ENCODE results near the gene KRCC1. TPM values are rescaled to one million over a fixed set of nuclear protein-coding genes. Genes with fewer than 3 reads are reported as not detected.

The KRCC1 gene
- polyA plus RNA-seq, 4 donors = 35.1 to 63.1 (median 39.6) TPM

- 64 to 82% (median 67%) methylated on average over 1 of the region's 1 CpG for WGBS, 3 donors
- H3K36me3 ChIP-seq (ENCODE audit: control insufficient read depth in 3 of 3, insufficient read depth in 2 of 3, low read depth in 1 of 3, low read length in 3 of 3) = no peaks in the 10 kb centered on the region
- DNase-seq (no peak), FAIRE-seq (no peak)
- peaks cover 0 to 5% of the 10 kb centered on the region in 2 donors for H3K9me3 ChIP-seq (ENCODE audit: control insufficient read depth in 2 of 2, insufficient read depth in 1 of 2, low read depth in 1 of 2, low read length in 1 of 2)
- no peak overlapping the region for H3K4me3 ChIP-seq (ENCODE audit: low read depth in 1 of 3, low read length in 3 of 3)
- H3K27ac ChIP-seq (ENCODE audit: low read depth in 1 of 3, low read length in 2 of 3) = no peak overlapping the region
- H3K4me1 ChIP-seq (ENCODE audit: control insufficient read depth in 3 of 3, insufficient read depth in 2 of 3, low read depth in 1 of 3, low read length in 2 of 3) = no peaks in the 10 kb centered on the region
- H3K27me3 ChIP-seq (ENCODE audit: control insufficient read depth in 3 of 3, insufficient read depth in 3 of 3, low read length in 3 of 3) = no peaks in the 10 kb centered on the region
Measured at GRCh38 chr2:88070055-88070454, 14.5 kb upstream of the KRCC1 start.

GRCh38 chr2:88069117-88069516, 13.5 kb upstream of the KRCC1 start:
- peaks cover 0 to 4% of the 10 kb centered on the region in 2 donors for H3K9me3 ChIP-seq (ENCODE audit: control insufficient read depth in 2 of 2, insufficient read depth in 1 of 2, low read depth in 1 of 2, low read length in 1 of 2)
- no peak overlapping the region for H3K4me3 ChIP-seq (ENCODE audit: low read depth in 1 of 3, low read length in 3 of 3)
- FAIRE-seq (no peak), DNase-seq (no peak)
- H3K27ac ChIP-seq (ENCODE audit: low read depth in 1 of 3, low read length in 2 of 3) = no peak overlapping the region
- H3K4me1 ChIP-seq (ENCODE audit: control insufficient read depth in 3 of 3, insufficient read depth in 2 of 3, low read depth in 1 of 3, low read length in 2 of 3) = no peaks in the 10 kb centered on the region
- no peaks in the 10 kb centered on the region for H3K36me3 ChIP-seq (ENCODE audit: control insufficient read depth in 3 of 3, insufficient read depth in 2 of 3, low read depth in 1 of 3, low read length in 3 of 3)
- H3K27me3 ChIP-seq (ENCODE audit: control insufficient read depth in 3 of 3, insufficient read depth in 3 of 3, low read length in 3 of 3) = no peaks in the 10 kb centered on the region

DNA sequence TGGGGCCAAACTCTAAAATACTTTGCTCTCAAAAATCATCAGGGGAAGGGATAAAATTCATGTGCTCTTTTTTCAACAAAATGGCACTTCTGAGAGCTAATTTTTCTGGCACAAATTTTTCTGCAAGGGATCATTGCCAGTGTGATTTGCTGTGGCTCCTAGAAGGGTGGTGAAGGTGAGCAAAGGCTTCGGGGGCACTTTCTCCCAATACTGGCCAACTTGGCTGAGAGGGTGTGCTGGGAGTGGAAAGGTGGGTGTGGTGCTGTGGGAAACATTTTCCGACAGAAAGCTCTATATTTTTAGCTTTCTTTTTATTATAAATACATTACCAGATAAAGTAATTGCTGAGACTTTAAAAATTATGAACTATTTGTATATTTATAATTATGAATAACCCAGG, 12.5 kb upstream of the KRCC1 start:
- Histone ChIP-seq H3K36me3 (ENCODE audit: control insufficient read depth in 3 of 3, insufficient read depth in 2 of 3, low read depth in 1 of 3, low read length in 3 of 3) (no peaks in the 10 kb centered on the region), H3K4me3 (ENCODE audit: low read depth in 1 of 3, low read length in 3 of 3) (no peak overlapping the region), H3K9me3 (ENCODE audit: control insufficient read depth in 2 of 2, insufficient read depth in 1 of 2, low read depth in 1 of 2, low read length in 1 of 2) (no peaks in the 10 kb centered on the region), H3K27ac (ENCODE audit: low read depth in 1 of 3, low read length in 2 of 3) (no peak overlapping the region), H3K4me1 (ENCODE audit: control insufficient read depth in 3 of 3, insufficient read depth in 2 of 3, low read depth in 1 of 3, low read length in 2 of 3) (no peaks in the 10 kb centered on the region), H3K27me3 (ENCODE audit: control insufficient read depth in 3 of 3, insufficient read depth in 3 of 3, low read length in 3 of 3) (no peaks in the 10 kb centered on the region)
- DNase-seq (no peak), FAIRE-seq (no peak)
- WGBS, 3 donors = 85 to 92% (median 85%) methylated on average over 2 of the region's 2 CpGs

GRCh38 chr2:88067598-88067997, 12.0 kb upstream of the KRCC1 start, which contains the start of gene SMYD1:
SMYD1 (plus strand) TSS chr2:88067825; CDS start chr2:88067865, 40 bp downstream.
- no peaks in the 10 kb centered on the region for H3K27me3 ChIP-seq (ENCODE audit: control insufficient read depth in 3 of 3, insufficient read depth in 3 of 3, low read length in 3 of 3)
- no peak for DNase-seq
- H3K27ac ChIP-seq (ENCODE audit: low read depth in 1 of 3, low read length in 2 of 3) = no peak within 1 kb of the TSS
- H3K4me1 ChIP-seq (ENCODE audit: control insufficient read depth in 3 of 3, insufficient read depth in 2 of 3, low read depth in 1 of 3, low read length in 2 of 3) = no peaks in the 10 kb centered on the region
- WGBS, 3 donors = 88 to 94% (median 89%) methylated on average over 8 of the region's 8 CpGs
- H3K36me3 ChIP-seq (ENCODE audit: control insufficient read depth in 3 of 3, insufficient read depth in 2 of 3, low read depth in 1 of 3, low read length in 3 of 3) = no peaks in the 10 kb centered on the region
- no peak within 1 kb of the TSS for H3K4me3 ChIP-seq (ENCODE audit: low read depth in 1 of 3, low read length in 3 of 3)
- FAIRE-seq = no peak
- no peaks in the 10 kb centered on the region for H3K9me3 ChIP-seq (ENCODE audit: control insufficient read depth in 2 of 2, insufficient read depth in 1 of 2, low read depth in 1 of 2, low read length in 1 of 2)

GRCh38 chr2:88067189-88067588, 11.6 kb upstream of the KRCC1 start:
- H3K27me3 ChIP-seq (ENCODE audit: control insufficient read depth in 3 of 3, insufficient read depth in 3 of 3, low read length in 3 of 3) = no peaks in the 10 kb centered on the region
- FAIRE-seq (no peak), DNase-seq (no peak)
- H3K9me3 ChIP-seq (ENCODE audit: control insufficient read depth in 2 of 2, insufficient read depth in 1 of 2, low read depth in 1 of 2, low read length in 1 of 2) = no peaks in the 10 kb centered on the region
- no peaks in the 10 kb centered on the region for H3K36me3 ChIP-seq (ENCODE audit: control insufficient read depth in 3 of 3, insufficient read depth in 2 of 3, low read depth in 1 of 3, low read length in 3 of 3)
- no peak overlapping the region for H3K4me3 ChIP-seq (ENCODE audit: low read depth in 1 of 3, low read length in 3 of 3)
- no peaks in the 10 kb centered on the region for H3K4me1 ChIP-seq (ENCODE audit: control insufficient read depth in 3 of 3, insufficient read depth in 2 of 3, low read depth in 1 of 3, low read length in 2 of 3)
- 89 to 93% (median 91%) methylated on average over 5 of the region's 5 CpGs for WGBS, 3 donors
- no peak overlapping the region for H3K27ac ChIP-seq (ENCODE audit: low read depth in 1 of 3, low read length in 2 of 3)

GRCh38 chr2:88066543-88066942, 11.0 kb upstream of the KRCC1 start:
- Histone ChIP-seq H3K27me3 (ENCODE audit: control insufficient read depth in 3 of 3, insufficient read depth in 3 of 3, low read length in 3 of 3) (no peaks in the 10 kb centered on the region), H3K4me1 (ENCODE audit: control insufficient read depth in 3 of 3, insufficient read depth in 2 of 3, low read depth in 1 of 3, low read length in 2 of 3) (no peaks in the 10 kb centered on the region), H3K27ac (ENCODE audit: low read depth in 1 of 3, low read length in 2 of 3) (no peak overlapping the region), H3K4me3 (ENCODE audit: low read depth in 1 of 3, low read length in 3 of 3) (no peak overlapping the region), H3K36me3 (ENCODE audit: control insufficient read depth in 3 of 3, insufficient read depth in 2 of 3, low read depth in 1 of 3, low read length in 3 of 3) (no peaks in the 10 kb centered on the region), H3K9me3 (ENCODE audit: control insufficient read depth in 2 of 2, insufficient read depth in 1 of 2, low read depth in 1 of 2, low read length in 1 of 2) (no peaks in the 10 kb centered on the region)
- 79 to 83% (median 81%) methylated on average over 4 of the region's 4 CpGs for WGBS, 3 donors
- FAIRE-seq (no peak), DNase-seq (no peak)

DNA sequence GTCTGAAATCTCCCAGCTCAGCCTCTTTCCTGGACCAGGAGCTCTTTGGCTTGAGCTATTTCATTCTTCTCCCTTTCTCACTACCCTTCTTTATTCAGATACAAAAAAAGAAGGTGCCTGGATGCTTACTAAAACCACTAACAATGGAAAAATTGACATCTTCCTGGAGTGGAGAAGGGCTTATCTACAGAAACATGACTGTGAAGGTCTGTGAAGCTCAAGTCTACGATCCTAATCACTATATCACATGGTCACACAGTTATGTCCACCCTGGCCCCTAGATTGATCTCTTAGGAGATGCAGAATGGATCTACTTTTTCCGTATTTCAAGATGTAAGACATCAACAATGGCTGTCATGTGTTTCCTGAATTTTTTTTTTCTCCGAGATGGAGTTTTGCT, 5.7 kb upstream of the KRCC1 start:
- FAIRE-seq (no peak), DNase-seq (no peak)
- Histone ChIP-seq H3K27ac (ENCODE audit: low read depth in 1 of 3, low read length in 2 of 3) (no peak overlapping the region), H3K27me3 (ENCODE audit: control insufficient read depth in 3 of 3, insufficient read depth in 3 of 3, low read length in 3 of 3) (no peaks in the 10 kb centered on the region), H3K4me3 (ENCODE audit: low read depth in 1 of 3, low read length in 3 of 3) (no peak overlapping the region), H3K36me3 (ENCODE audit: control insufficient read depth in 3 of 3, insufficient read depth in 2 of 3, low read depth in 1 of 3, low read length in 3 of 3) (no peaks in the 10 kb centered on the region), H3K4me1 (ENCODE audit: control insufficient read depth in 3 of 3, insufficient read depth in 2 of 3, low read depth in 1 of 3, low read length in 2 of 3) (peaks cover 3 to 4% (median 4%) of the 10 kb centered on the region in 3 donors), H3K9me3 (ENCODE audit: control insufficient read depth in 2 of 2, insufficient read depth in 1 of 2, low read depth in 1 of 2, low read length in 1 of 2) (no peaks in the 10 kb centered on the region)
- 83 to 91% (median 89%) methylated on average over 3 of the region's 3 CpGs for WGBS, 3 donors

DNA sequence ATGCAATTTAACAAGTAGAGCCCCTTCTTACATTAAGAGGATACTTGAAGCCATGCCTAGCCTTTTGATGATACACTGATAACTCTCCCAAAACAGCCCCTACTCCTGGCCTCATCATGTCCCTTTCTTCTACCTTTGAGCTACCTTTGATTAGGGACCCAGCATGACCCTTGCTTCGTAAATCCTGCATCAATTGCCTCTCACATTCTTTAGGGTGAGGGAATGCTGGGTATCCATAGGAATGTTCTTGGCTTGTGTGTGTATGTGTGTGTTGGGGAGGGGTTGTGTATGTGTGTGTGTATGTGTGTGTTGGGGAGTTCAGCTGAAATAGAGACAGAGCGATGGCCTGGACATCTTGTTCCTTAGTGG, 5.3 kb upstream of the KRCC1 start:
- FAIRE-seq (no peak), DNase-seq (no peak)
- Histone ChIP-seq H3K9me3 (ENCODE audit: control insufficient read depth in 2 of 2, insufficient read depth in 1 of 2, low read depth in 1 of 2, low read length in 1 of 2) (no peaks in the 10 kb centered on the region), H3K27ac (ENCODE audit: low read depth in 1 of 3, low read length in 2 of 3) (no peak overlapping the region), H3K4me3 (ENCODE audit: low read depth in 1 of 3, low read length in 3 of 3) (no peak overlapping the region), H3K36me3 (ENCODE audit: control insufficient read depth in 3 of 3, insufficient read depth in 2 of 3, low read depth in 1 of 3, low read length in 3 of 3) (no peaks in the 10 kb centered on the region), H3K27me3 (ENCODE audit: control insufficient read depth in 3 of 3, insufficient read depth in 3 of 3, low read length in 3 of 3) (no peaks in the 10 kb centered on the region), H3K4me1 (ENCODE audit: control insufficient read depth in 3 of 3, insufficient read depth in 2 of 3, low read depth in 1 of 3, low read length in 2 of 3) (peaks cover 4 to 7% (median 7%) of the 10 kb centered on the region in 3 donors)
- WGBS, 3 donors = 53 to 74% (median 69%) methylated on average over 2 of the region's 2 CpGs

Measured in small intestine (tissue), 7 donors.